ENCODE results near the gene EIF4E.
"Not testable (repeated sequence)": the region's sequence is repeated elsewhere in the genome, so short reads cannot be mapped to it uniquely, and the experiment has no call there.

Gene EIF4E

GRCh38 chr4:98872120-98872906, 56.6 kb downstream of the EIF4E start:
- DNase-seq, result not testable (repeated sequence)

GRCh38 chr4:98867648-98868047, 61.3 kb downstream of the EIF4E start:
- no peak for DNase-seq

GRCh38 chr4:98865059-98865458, 63.9 kb downstream of the EIF4E start:
- DNase-seq, result no peak

GRCh38 chr4:98864560-98864959, 64.4 kb downstream of the EIF4E start:
- DNase-seq, result no peak

- DNase-seq, result no peak
These were observed 66.6 kb downstream of the EIF4E start for GRCh38 chr4:98862371-98862770.

GRCh38 chr4:98861100-98861884, 67.6 kb downstream of the EIF4E start:
- DNase-seq, result no peak

GRCh38 chr4:98851806-98852205, 77.1 kb downstream of the EIF4E start:
- DNase-seq, result no peak

- DNase-seq, result no peak
These were observed 78.0 kb downstream of the EIF4E start for GRCh38 chr4:98850937-98851336.

- no peak for DNase-seq
These were observed 80.5 kb downstream of the EIF4E start for GRCh38 chr4:98848448-98848847.

GRCh38 chr4:98845960-98846359, 83.0 kb downstream of the EIF4E start:
- no peak for DNase-seq

- not testable (repeated sequence) for DNase-seq
These were observed 86.0 kb downstream of the EIF4E start for GRCh38 chr4:98842917-98843316.

- no peak for DNase-seq
These were observed 89.8 kb downstream of the EIF4E start for GRCh38 chr4:98838977-98839618.

- DNase-seq, result no peak
These were observed 90.4 kb downstream of the EIF4E start for GRCh38 chr4:98838531-98838930.

- DNase-seq, result no peak
These were observed 95.5 kb downstream of the EIF4E start for GRCh38 chr4:98833384-98833783.

- not testable (repeated sequence) for DNase-seq
These were observed 97.9 kb downstream of the EIF4E start for GRCh38 chr4:98831036-98831435.
